A549 (cell line): ENCODE results near the gene MCM10. TPM values are rescaled to one million over a fixed set of nuclear protein-coding genes. Genes with fewer than 3 reads are reported as not detected.

ENCODE experiments used
- ATAC-seq, 2 experiments: fragments of 200-7000 bp in 1 of 2; fragments of >200 bp in 1 of 2; cut with Nextera tagmentation in 1 of 2; cut with Tn5 transposase in 1 of 2; 3 replicates each; pipeline versions ENCODE4 v1.8.0 to v1.9.1; 2018 to 2020; ENCODE audit warnings: mild to moderate bottlenecking in 1 of 2, moderate library complexity in 1 of 2
- CTCF ChIA-PET: fragments of 300-600 bp; sonication (Branson Sonifier 250); formaldehyde crosslinking; extraction: SDS; loops from one replicate; lab custom pipeline; 2021; ENCODE audit warnings: antibody characterized with exemption, inconsistent platforms; lab: Yijun Ruan, JAX
- POLR2A ChIA-PET: fragments of 350-600 bp; formaldehyde crosslinking; extraction: SDS; loops from one replicate; lab custom pipeline; 2021; ENCODE audit warnings: antibody characterized with exemption, inconsistent platforms; lab: Yijun Ruan, JAX
- DNase-seq, 2 experiments: peaks; one replicate each; pipeline versions ENCODE4 v3.0.0 to v3.0.0-alpha.2; 2011 to 2016; ENCODE audit warnings: low read depth in 1 of 2, low spot score in 1 of 2
- FAIRE-seq: peaks from 2 replicates; lab custom pipeline; 2011; peaks lifted over from hg19 to GRCh38; lab: Jason Lieb, UNC
- H3K27ac ChIP-seq, 2 experiments: fragments of >200 bp; sonication (Bioruptor Twin); formaldehyde crosslinking; 3 replicates each; pipeline ENCODE4 v1.5.1; 2016 to 2017
- H3K4me1 ChIP-seq: fragments of >200 bp; sonication (Bioruptor Twin); formaldehyde crosslinking; 3 replicates; pipeline ENCODE4 v1.6.1; 2016
- H3K4me2 ChIP-seq: fragments of >200 bp; sonication (Bioruptor Twin); formaldehyde crosslinking; 3 replicates; pipeline ENCODE4 v1.6.1; 2016
- H3K4me3 ChIP-seq: fragments of >200 bp; sonication (Bioruptor Twin); formaldehyde crosslinking; 3 replicates; pipeline ENCODE4 v1.5.1; 2016
- H3K9me3 ChIP-seq: fragments of >200 bp; sonication (Bioruptor Twin); formaldehyde crosslinking; 3 replicates; pipeline ENCODE4 v1.6.1; 2016
- EHMT2 ChIP-seq: fragments of 200-600 bp; sonication (generic); IDR thresholded peaks from 2 replicates; pipeline ENCODE4 v1.6.1; 2016; ENCODE audit warnings: antibody characterized with exemption, low read depth, mild to moderate bottlenecking, moderate library complexity
- ESRRA ChIP-seq: fragments of 150-350 bp; IDR thresholded peaks from 2 replicates; pipeline ENCODE4 v1.6.1; 2014; ENCODE audit warnings: mild to moderate bottlenecking, low read length, borderline replicate concordance
- HOXB13 ChIP-seq: fragments of 250-450 bp; sonication (Bioruptor Pico); IDR thresholded peaks from 2 replicates; pipeline ENCODE4 v1.5.0; 2020; ENCODE audit warnings: low read depth, mild to moderate bottlenecking, moderate library complexity
- JUNB ChIP-seq: fragments of >200 bp; sonication (Bioruptor Twin); formaldehyde crosslinking; IDR thresholded peaks from 2 replicates; pipeline ENCODE4 v1.6.1; 2016
- KDM1A ChIP-seq: fragments of 200-600 bp; sonication (generic); IDR thresholded peaks from 2 replicates; pipeline ENCODE4 v1.6.1; 2016; ENCODE audit warnings: low read depth, mild to moderate bottlenecking
- MAZ ChIP-seq: fragments of 150-350 bp; IDR thresholded peaks from 2 replicates; pipeline ENCODE4 v1.6.1; 2014; ENCODE audit warnings: antibody characterized with exemption, low read depth, low read length, borderline replicate concordance
- MYC ChIP-seq: IDR thresholded peaks from 2 replicates; pipeline ENCODE4 v1.6.1; 2012; ENCODE audit warnings: mild to moderate bottlenecking, inconsistent platforms, low read length, improper control_type of control experiment, borderline replicate concordance
- NPAS2 ChIP-seq: fragments of 250-450 bp; sonication (Bioruptor Pico); IDR thresholded peaks from 2 replicates; pipeline ENCODE4 v1.8.0; 2022; ENCODE audit warnings: mild to moderate bottlenecking, moderate library complexity, borderline replicate concordance
- POLR2AphosphoS2 ChIP-seq: conservative IDR thresholded peaks from 2 replicates; pipeline ENCODE4 v1.6.1; 2012; ENCODE audit warnings: low read length, improper control_type of control experiment, inconsistent platforms
- RAD21 ChIP-seq, 2 experiments: fragments of >200 bp in 1 of 2; sonication (Bioruptor Twin) in 1 of 2; formaldehyde crosslinking in 1 of 2; IDR thresholded peaks in 1 of 2; conservative IDR thresholded peaks in 1 of 2; 2 replicates in 1 of 2; 3 replicates in 1 of 2; pipeline ENCODE4 v1.6.1; 2012 to 2018; ENCODE audit warnings: inconsistent platforms in 1 of 2
- RARB ChIP-seq: fragments of 250-450 bp; sonication (Bioruptor Pico); IDR thresholded peaks from 2 replicates; pipeline ENCODE4 v1.8.0; 2021; ENCODE audit warnings: mild to moderate bottlenecking, moderate library complexity
- RCOR1 ChIP-seq: fragments of 150-350 bp; IDR thresholded peaks from 2 replicates; pipeline ENCODE4 v1.6.1; 2014; ENCODE audit warnings: antibody characterized with exemption, low read length, low read depth
- RNF2 ChIP-seq: fragments of 200-600 bp; sonication (generic); IDR thresholded peaks from 2 replicates; pipeline ENCODE4 v1.6.1; 2016; ENCODE audit warnings: low read depth, mild to moderate bottlenecking, antibody characterized with exemption, moderate library complexity, borderline replicate concordance
- SMC3 ChIP-seq: fragments of >200 bp; sonication (Bioruptor Twin); formaldehyde crosslinking; IDR thresholded peaks from 3 replicates; pipeline ENCODE4 v1.6.1; 2018; ENCODE audit warnings: inconsistent platforms
- TFCP2L1 ChIP-seq: fragments of 250-450 bp; sonication (Bioruptor Pico); IDR thresholded peaks from 2 replicates; pipeline ENCODE4 v1.5.0; 2021; ENCODE audit warnings: mild to moderate bottlenecking
- WGBS: methylation state at CpG from one replicate; pipeline ENCODE4 v1.1.6; 2017; ENCODE audit errors: missing lambda C conversion rate; 5-methylcytosine and 5-hydroxymethylcytosine counted together
- polyA plus RNA-seq, 4 experiments: library from polyadenylated mRNA; depleted of rRNA in 3 of 4; stranded (reverse); fragments of >200 nt; fragmentation: RNase III in 1 of 4; extraction: RNeasy Plus Mini Kit Qiagen cat#74134 plus additional on column Dnase treatment in 1 of 4; gene quantifications; 2 replicates in 3 of 4; 3 replicates in 1 of 4; pipeline ENCODE4 v1.2.3, GENCODE V29; 2011 to 2017
- TF ChIP-seq, protein P1 (sequence below): fragments of 150-350 bp; IDR thresholded peaks from 2 replicates; pipeline ENCODE4 v1.6.1; 2014; ENCODE audit warnings: low read depth, mild to moderate bottlenecking, low read length
- TF ChIP-seq, protein P2 (sequence below): IDR thresholded peaks from 2 replicates; pipeline ENCODE4 v1.6.1; 2012; ENCODE audit warnings: low read depth, borderline replicate concordance
- TF ChIP-seq, protein P3 (sequence below): fragments of >200 bp; sonication (Bioruptor Twin); formaldehyde crosslinking; IDR thresholded peaks from 2 replicates; pipeline ENCODE4 v1.6.1; 2016
- TF ChIP-seq, protein P4 (sequence below): fragments of >200 bp; sonication (Bioruptor Twin); formaldehyde crosslinking; IDR thresholded peaks from 3 replicates; pipeline ENCODE4 v1.6.1; 2016

MCM10 gene
- polyA plus RNA-seq, 2 of the 4 experiments (the other 2 are of a cell fraction): 24.3 to 24.4 TPM

DNA sequence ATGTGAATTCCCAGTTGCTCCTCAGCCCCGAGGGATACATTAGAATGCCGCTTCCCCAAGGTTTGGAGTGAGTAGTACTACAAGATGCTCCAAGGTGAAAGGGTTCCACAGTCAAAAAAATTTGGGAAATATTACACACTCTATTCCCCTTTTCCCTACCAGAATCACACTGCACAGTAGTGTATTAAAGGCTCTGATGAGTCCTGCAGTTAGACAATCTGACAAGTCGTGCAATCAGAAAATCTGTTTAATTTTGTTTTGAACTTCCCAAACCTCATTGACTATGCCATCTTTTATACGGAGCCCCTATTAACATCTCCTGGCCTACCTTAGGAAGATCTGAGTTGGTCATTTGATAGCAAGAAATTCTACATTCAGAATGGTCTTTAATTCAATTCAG lies 86.4 kb downstream of the MCM10 start (continued):
- no peak for TF ChIP-seq MYC
- no peak for TF ChIP-seq ESRRA
- no peak for TF ChIP-seq EHMT2

DNA sequence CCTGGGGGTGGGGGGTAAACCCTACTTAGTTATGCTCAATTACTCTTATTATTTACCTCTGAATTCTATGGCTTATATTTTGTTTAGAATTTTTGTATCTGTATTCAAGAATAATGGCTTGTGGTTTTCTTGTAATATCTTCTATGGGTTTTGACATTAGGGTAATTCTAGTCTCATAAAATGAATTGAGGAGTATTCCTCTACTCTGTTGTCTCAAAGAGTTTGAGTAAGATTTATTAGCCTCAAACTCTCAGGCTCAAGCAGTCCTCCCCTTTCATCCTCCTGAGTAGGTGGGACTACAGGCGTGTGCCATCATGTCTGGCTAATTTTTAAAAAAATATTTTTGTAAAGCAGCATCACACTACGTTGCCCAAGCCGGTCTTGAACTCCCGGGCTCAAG lies 92.4 kb downstream of the MCM10 start:
- ChIA-PET POLR2A (no interaction called here), CTCF (no interaction called here)
- no peak overlapping the region for H3K4me2 ChIP-seq
- 57% methylated on average over 4 of the region's 4 CpGs for WGBS
- H3K27ac ChIP-seq: no peak overlapping the region
- no peak for FAIRE-seq
- no peaks in the 10 kb centered on the region for H3K4me1 ChIP-seq
- no peak for DNase-seq
- ATAC-seq: no peak
- no peak overlapping the region for H3K4me3 ChIP-seq
- no peaks in the 10 kb centered on the region for H3K9me3 ChIP-seq
- TF ChIP-seq NPAS2 (CRISPR knock-in tag): no peak
- no peak for TF ChIP-seq RNF2
- no peak for TF ChIP-seq KDM1A
- no peak for TF ChIP-seq MAZ
- no peak for TF ChIP-seq SMC3
- TF ChIP-seq, protein P1, sequence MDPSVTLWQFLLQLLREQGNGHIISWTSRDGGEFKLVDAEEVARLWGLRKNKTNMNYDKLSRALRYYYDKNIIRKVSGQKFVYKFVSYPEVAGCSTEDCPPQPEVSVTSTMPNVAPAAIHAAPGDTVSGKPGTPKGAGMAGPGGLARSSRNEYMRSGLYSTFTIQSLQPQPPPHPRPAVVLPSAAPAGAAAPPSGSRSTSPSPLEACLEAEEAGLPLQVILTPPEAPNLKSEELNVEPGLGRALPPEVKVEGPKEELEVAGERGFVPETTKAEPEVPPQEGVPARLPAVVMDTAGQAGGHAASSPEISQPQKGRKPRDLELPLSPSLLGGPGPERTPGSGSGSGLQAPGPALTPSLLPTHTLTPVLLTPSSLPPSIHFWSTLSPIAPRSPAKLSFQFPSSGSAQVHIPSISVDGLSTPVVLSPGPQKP: no peak
- TF ChIP-seq, protein P2, sequence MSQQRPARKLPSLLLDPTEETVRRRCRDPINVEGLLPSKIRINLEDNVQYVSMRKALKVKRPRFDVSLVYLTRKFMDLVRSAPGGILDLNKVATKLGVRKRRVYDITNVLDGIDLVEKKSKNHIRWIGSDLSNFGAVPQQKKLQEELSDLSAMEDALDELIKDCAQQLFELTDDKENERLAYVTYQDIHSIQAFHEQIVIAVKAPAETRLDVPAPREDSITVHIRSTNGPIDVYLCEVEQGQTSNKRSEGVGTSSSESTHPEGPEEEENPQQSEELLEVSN: no peak
- TF ChIP-seq HOXB13 (CRISPR knock-in tag): no peak
- TF ChIP-seq, all 56 proteins: peak for 0

DNA sequence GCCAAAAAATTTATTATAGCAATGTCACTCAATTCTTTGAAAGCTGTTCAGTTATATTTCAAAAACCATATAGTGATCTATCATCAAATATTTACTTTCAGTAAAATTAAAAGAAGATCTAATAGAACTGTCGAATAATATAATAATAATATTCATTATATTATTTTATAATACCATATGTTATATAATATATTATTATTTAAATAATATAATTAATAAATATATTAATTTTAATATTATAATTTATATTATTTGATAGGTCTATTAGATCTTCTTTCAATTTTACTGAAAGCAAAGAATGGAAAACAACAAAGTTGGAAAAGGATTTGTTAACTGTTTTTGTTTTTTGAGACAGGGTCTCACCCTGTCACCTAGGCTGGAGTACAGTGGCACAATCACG lies 95.3 kb downstream of the MCM10 start:
- ATAC-seq: no peak
- no peak for TF ChIP-seq RNF2
- TF ChIP-seq JUNB: no peak
- TF ChIP-seq, protein P3, sequence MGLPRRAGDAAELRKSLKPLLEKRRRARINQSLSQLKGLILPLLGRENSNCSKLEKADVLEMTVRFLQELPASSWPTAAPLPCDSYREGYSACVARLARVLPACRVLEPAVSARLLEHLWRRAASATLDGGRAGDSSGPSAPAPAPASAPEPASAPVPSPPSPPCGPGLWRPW: no peak
- no peak for TF ChIP-seq POLR2AphosphoS2
- TF ChIP-seq, protein P4, sequence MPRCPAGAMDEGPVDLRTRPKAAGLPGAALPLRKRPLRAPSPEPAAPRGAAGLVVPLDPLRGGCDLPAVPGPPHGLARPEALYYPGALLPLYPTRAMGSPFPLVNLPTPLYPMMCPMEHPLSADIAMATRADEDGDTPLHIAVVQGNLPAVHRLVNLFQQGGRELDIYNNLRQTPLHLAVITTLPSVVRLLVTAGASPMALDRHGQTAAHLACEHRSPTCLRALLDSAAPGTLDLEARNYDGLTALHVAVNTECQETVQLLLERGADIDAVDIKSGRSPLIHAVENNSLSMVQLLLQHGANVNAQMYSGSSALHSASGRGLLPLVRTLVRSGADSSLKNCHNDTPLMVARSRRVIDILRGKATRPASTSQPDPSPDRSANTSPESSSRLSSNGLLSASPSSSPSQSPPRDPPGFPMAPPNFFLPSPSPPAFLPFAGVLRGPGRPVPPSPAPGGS: no peak
- TF ChIP-seq SMC3: no peak
- TF ChIP-seq RAD21 (conservative IDR thresholded peaks at IDR 0.05 in 1 of 2, IDR thresholded peaks at IDR 0.05 in 1 of 2): no peak
- no peak for TF ChIP-seq RARB (CRISPR knock-in tag)
- TF ChIP-seq TFCP2L1 (CRISPR knock-in tag): no peak
- TF ChIP-seq RCOR1: no peak
- TF ChIP-seq, all 56 proteins: peak for 0
- 50% methylated on average over 2 of the region's 2 CpGs for WGBS
- FAIRE-seq (no peak), DNase-seq (no peak)
- Histone ChIP-seq H3K4me2 (no peak overlapping the region), H3K4me1 (no peaks in the 10 kb centered on the region), H3K4me3 (no peak overlapping the region), H3K27ac (no peak overlapping the region), H3K9me3 (no peaks in the 10 kb centered on the region)
- POLR2A ChIA-PET: interaction anchor here (0.5 kb wide), 2 partner anchors 19 to 80 kb away, joined by 3 to 4 read pairs; no protein-coding TSS in a partner anchor
- CTCF ChIA-PET: interaction anchor here (1.1 kb wide), 1 partner anchor 35 kb away, joined by 3 read pairs; no protein-coding TSS in a partner anchor
